CD14-positive monocyte (primary cell): Measurements from ENCODE around the gene ANO7. TPM values are rescaled to one million over a fixed set of nuclear protein-coding genes. Genes with fewer than 3 reads are reported as not detected.

Experiments used
- DNase-seq, 3 donors: peaks; one replicate each; pipeline ENCODE4 v3.0.0-alpha.2; 2011 to 2022
- H2AFZ ChIP-seq: 2 replicates; pipeline ENCODE4 v1.6.0; 2012; ENCODE audit warnings: mild to moderate bottlenecking, low read depth, low read length, inconsistent platforms; ENCODE audit not compliant: insufficient read depth, poor library complexity, severe bottlenecking
- H3K27ac ChIP-seq, 2 donors: 1 replicate in 1 of 2; 2 replicates in 1 of 2; pipeline ENCODE4 v1.5.1; 2012 to 2013; ENCODE audit warnings: low read length in 2 of 2, control low read depth in 1 of 2, inconsistent platforms in 1 of 2, low read depth in 1 of 2, mild to moderate bottlenecking in 1 of 2
- H3K27me3 ChIP-seq, 2 donors: one replicate each; pipeline versions ENCODE4 v1.6.0 to v1.6.1; 2011 to 2013; ENCODE audit warnings: low read length in 2 of 2; ENCODE audit not compliant: control insufficient read depth in 2 of 2, insufficient read depth in 2 of 2
- H3K36me3 ChIP-seq, 2 donors: replicated peaks in 1 of 2; 1 replicate in 1 of 2; 2 replicates in 1 of 2; pipeline versions ENCODE4 v1.5.1 to v1.6.1; 2012 to 2013; ENCODE audit warnings: low read length in 2 of 2, control low read depth in 1 of 2, inconsistent platforms in 1 of 2, mild to moderate bottlenecking in 1 of 2; ENCODE audit not compliant: insufficient read depth in 2 of 2, control insufficient read depth in 1 of 2
- H3K4me1 ChIP-seq, 2 donors: 1 replicate in 1 of 2; 2 replicates in 1 of 2; pipeline versions ENCODE4 v1.5.1 to v1.6.1; 2012 to 2013; ENCODE audit warnings: low read length in 2 of 2, control low read depth in 1 of 2, inconsistent platforms in 1 of 2, mild to moderate bottlenecking in 1 of 2, moderate library complexity in 1 of 2; ENCODE audit not compliant: insufficient read depth in 2 of 2, control insufficient read depth in 1 of 2
- H3K4me2 ChIP-seq: replicated peaks from 2 replicates; pipeline ENCODE3; 2012; ENCODE audit warnings: low read length, moderate library complexity, mild to moderate bottlenecking; ENCODE audit not compliant: poor library complexity, severe bottlenecking; ENCODE audit errors: extremely low read depth
- H3K4me3 ChIP-seq, 3 experiments: fragments of 200-600 bp in 1 of 3; sonication (generic) in 1 of 3; replicated peaks in 1 of 3; 1 replicate in 2 of 3; 2 replicates in 1 of 3; pipeline ENCODE4 v1.5.1; 2011 to 2013; ENCODE audit warnings: low read length in 3 of 3, mild to moderate bottlenecking in 3 of 3, control low read depth in 2 of 3, low read depth in 2 of 3, inconsistent platforms in 1 of 3, moderate library complexity in 1 of 3
- H3K79me2 ChIP-seq: 2 replicates; pipeline ENCODE4 v1.6.0; 2012; ENCODE audit warnings: mild to moderate bottlenecking, control low read depth, inconsistent platforms, low read length, moderate library complexity; ENCODE audit not compliant: insufficient read depth
- H3K9ac ChIP-seq: 2 replicates; pipeline ENCODE4 v1.6.0; 2017; ENCODE audit warnings: low read length, mild to moderate bottlenecking; ENCODE audit not compliant: insufficient read depth, poor library complexity, severe bottlenecking
- H3K9me3 ChIP-seq, 2 donors: replicated peaks in 1 of 2; 1 replicate in 1 of 2; 2 replicates in 1 of 2; pipeline versions ENCODE4 v1.5.1 to v1.6.1; 2012 to 2013; ENCODE audit warnings: low read length in 2 of 2, control low read depth in 1 of 2; ENCODE audit not compliant: control insufficient read depth in 1 of 2, insufficient read depth in 1 of 2
- H4K20me1 ChIP-seq: 2 replicates; pipeline ENCODE4 v1.6.0; 2012; ENCODE audit warnings: mild to moderate bottlenecking, low read length, control low read depth, moderate library complexity; ENCODE audit not compliant: insufficient read depth
- H3K27ac Mint-ChIP-seq, 7 donors: one replicate each; pipeline ENCODE4 v1.8.0; 2020; ENCODE audit warnings: mild to moderate bottlenecking in 7 of 7, mixed read lengths in 7 of 7, moderate library complexity in 6 of 7, inconsistent platforms in 2 of 7
- H3K27me3 Mint-ChIP-seq, 3 donors: one replicate each; pipeline ENCODE4 v1.8.0; 2021 to 2022; ENCODE audit warnings: low read depth in 3 of 3, mild to moderate bottlenecking in 3 of 3, mixed read lengths in 3 of 3, moderate library complexity in 3 of 3, inconsistent platforms in 1 of 3
- H3K36me3 Mint-ChIP-seq, 2 donors: one replicate each; pipeline ENCODE4 v1.8.0; 2020; ENCODE audit warnings: mixed read lengths in 2 of 2, inconsistent platforms in 1 of 2, mild to moderate bottlenecking in 1 of 2
- H3K4me1 Mint-ChIP-seq: one replicate; pipeline ENCODE4 v1.8.0; 2020; ENCODE audit warnings: mild to moderate bottlenecking, mixed read lengths
- H3K4me3 Mint-ChIP-seq, 2 donors: one replicate each; pipeline ENCODE4 v1.8.0; 2020; ENCODE audit warnings: mild to moderate bottlenecking in 2 of 2, mixed read lengths in 2 of 2, moderate library complexity in 1 of 2
- H3K9me3 Mint-ChIP-seq, 7 donors: one replicate each; pipeline ENCODE4 v1.8.0; 2020 to 2022; ENCODE audit warnings: mixed read lengths in 7 of 7, mild to moderate bottlenecking in 6 of 7, moderate library complexity in 6 of 7, inconsistent platforms in 2 of 7
- CTCF ChIP-seq: fragments of 200-600 bp; IDR thresholded peaks from one replicate; pipeline ENCODE4 v1.8.0; 2022; ENCODE audit warnings: antibody characterized with exemption, mild to moderate bottlenecking
- WGBS: methylation state at CpG from one replicate; pipeline ENCODE4 v1.1.5; 2013; ENCODE audit warnings: missing lambda C conversion rate; ENCODE audit not compliant: insufficient coverage; 5-methylcytosine and 5-hydroxymethylcytosine counted together
- intact Hi-C, 2 donors: fragments of 100-400 bp; cut with micrococcal nuclease; formaldehyde crosslinking; loops; one replicate each; pipeline versions ENCODE4 v1.15.0 to v1.15.1; 2023
- polyA plus RNA-seq, 3 donors: library from polyadenylated mRNA; depleted of rRNA in 1 of 3; unstranded in 2 of 3; stranded (reverse) in 1 of 3; fragments of 300-500 nt in 2 of 3; fragments of >200 nt in 1 of 3; fragmentation: Illumina TruSeq in 2 of 3; gene quantifications; 1 replicate in 2 of 3; 2 replicates in 1 of 3; pipeline ENCODE4 v1.2.3, GENCODE V29; 2012 to 2021

Gene ANO7
- polyA plus RNA-seq, 3 donors, result 0.03 TPM; not detected in 2

- no peaks in the 10 kb centered on the region for H3K79me2 ChIP-seq
- H3K4me1 ChIP-seq, result peaks cover 3 to 8% of the 10 kb centered on the region in 2 donors
- Mint-ChIP-seq H3K9me3 (no peaks in the 10 kb centered on the region), H3K36me3 (no peaks in the 10 kb centered on the region), H3K27ac (peak overlapping the region in 4 of 7 donors; percentile 11 to 85 (median 34)), H3K4me1 (peaks cover 9% of the 10 kb centered on the region), H3K27me3 (peaks cover 1 to 3% (median 2%) of the 10 kb centered on the region in 3 donors), H3K4me3 (no peak overlapping the region)
- H3K4me2 ChIP-seq, result no peak overlapping the region
- no peak overlapping the region for H3K27ac ChIP-seq
- intact Hi-C loops, result no loop called here
- H3K36me3 ChIP-seq, result no peaks in the 10 kb centered on the region
- no peaks in the 10 kb centered on the region for H3K27me3 ChIP-seq
- 53% methylated on average over 4 of the region's 4 CpGs for WGBS
- H3K9me3 ChIP-seq, result no peaks in the 10 kb centered on the region
- no peak overlapping the region for H3K9ac ChIP-seq
- no peaks in the 10 kb centered on the region for H4K20me1 ChIP-seq
- no peak for DNase-seq
- H3K4me3 ChIP-seq, result no peak overlapping the region
- no peak for TF ChIP-seq CTCF
- no peak overlapping the region for H2AFZ ChIP-seq
Measured at GRCh38 chr2:241204490-241204889, 16.0 kb downstream of the ANO7 start.

GRCh38 chr2:241205086-241205485, 16.6 kb downstream of the ANO7 start:
- no peak overlapping the region for H2AFZ ChIP-seq
- no peaks in the 10 kb centered on the region for H3K27me3 ChIP-seq
- H3K4me1 ChIP-seq, result peaks cover 3 to 8% of the 10 kb centered on the region in 2 donors
- H4K20me1 ChIP-seq, result no peaks in the 10 kb centered on the region
- no peaks in the 10 kb centered on the region for H3K79me2 ChIP-seq
- no peak overlapping the region for H3K4me3 ChIP-seq
- Mint-ChIP-seq H3K9me3 (no peaks in the 10 kb centered on the region), H3K4me1 (peaks cover 5% of the 10 kb centered on the region), H3K4me3 (no peak overlapping the region), H3K27me3 (peaks cover 1 to 3% (median 2%) of the 10 kb centered on the region in 3 donors), H3K36me3 (no peaks in the 10 kb centered on the region), H3K27ac (no peak overlapping the region)
- DNase-seq, result no peak
- H3K4me2 ChIP-seq, result no peak overlapping the region
- no peaks in the 10 kb centered on the region for H3K36me3 ChIP-seq
- 97% methylated on average over 3 of the region's 3 CpGs for WGBS
- no peaks in the 10 kb centered on the region for H3K9me3 ChIP-seq
- no peak overlapping the region for H3K27ac ChIP-seq
- no peak overlapping the region for H3K9ac ChIP-seq
- intact Hi-C loops, result no loop called here
- TF ChIP-seq CTCF, result no peak
